Fibroblast of mammary gland (primary cell): ENCODE results near the gene CTXND2.
"Not testable (repeated sequence)": the region's sequence is repeated elsewhere in the genome, so short reads cannot be mapped to it uniquely, and the experiment has no call there.

ENCODE experiments used
- DNase-seq: peaks from one replicate; pipeline ENCODE4 v3.0.0-alpha.2; 2010; ENCODE audit warnings: low read depth
- H3K4me3 ChIP-seq: 2 replicates; pipeline ENCODE4 v1.5.1; 2011; ENCODE audit warnings: low read depth, mild to moderate bottlenecking, low read length, moderate library complexity; ENCODE audit not compliant: control insufficient read depth
- CTCF ChIP-seq: conservative IDR thresholded peaks from 2 replicates; pipeline ENCODE4 v1.5.1; 2011; ENCODE audit warnings: low read depth, low read length, inconsistent platforms; ENCODE audit not compliant: control insufficient read depth, insufficient read depth

The CTXND2 gene

GRCh38 chr1:150917387-150917786, 30.5 kb downstream of the CTXND2 start:
- TF ChIP-seq CTCF = no peak
- DNase-seq = no peak
- no peak overlapping the region for H3K4me3 ChIP-seq

GRCh38 chr1:150922519-150922975, 35.6 kb downstream of the CTXND2 start:
- DNase-seq = peak; percentile 94
- no peak overlapping the region for H3K4me3 ChIP-seq
- peak; percentile 91 for TF ChIP-seq CTCF

GRCh38 chr1:150925080-150925479, 38.1 kb downstream of the CTXND2 start:
- DNase-seq = no peak
- no peak overlapping the region for H3K4me3 ChIP-seq
- no peak for TF ChIP-seq CTCF

GRCh38 chr1:150926097-150926741, 39.3 kb downstream of the CTXND2 start, which contains the start of gene SETDB1:
TSS of gene SETDB1 (plus strand) at chr1:150926363. CDS start at chr1:150927715, 1,352 bp downstream.
- no peak for TF ChIP-seq CTCF
- DNase-seq = peak; percentile 96
- peak within 1 kb of the TSS; percentile 99 for H3K4me3 ChIP-seq

- no peak for DNase-seq
- H3K4me3 ChIP-seq = no peak overlapping the region
- TF ChIP-seq CTCF = no peak
Measured at GRCh38 chr1:150927624-150928023, 40.7 kb downstream of the CTXND2 start.

GRCh38 chr1:150928286-150928685, 41.4 kb downstream of the CTXND2 start:
- peak; percentile 10 for DNase-seq
- H3K4me3 ChIP-seq = no peak overlapping the region
- TF ChIP-seq CTCF = no peak

GRCh38 chr1:150928775-150929174, 41.8 kb downstream of the CTXND2 start:
- H3K4me3 ChIP-seq, DNase-seq: not testable (repeated sequence)
